Smooth muscle cell (in vitro differentiated cells): ENCODE results near the gene SLC22A16. TPM values are rescaled to one million over a fixed set of nuclear protein-coding genes. Genes with fewer than 3 reads are reported as not detected.

Experiments used
- DNase-seq: peaks from one replicate; lab custom pipeline; 2025; ENCODE audit not compliant: unreplicated experiment; lab: John Stamatoyannopoulos, UW
- H2AFZ ChIP-seq: fragments of 200-600 bp; sonication (generic); 2 replicates; pipeline ENCODE4 v1.6.0; 2016; ENCODE audit warnings: antibody characterized with exemption, low read depth, mild to moderate bottlenecking
- H3F3A ChIP-seq: fragments of 200-600 bp; sonication (generic); 2 replicates; pipeline ENCODE4 v1.6.0; 2017; ENCODE audit warnings: antibody characterized with exemption, low read depth
- H3K27ac ChIP-seq: fragments of 200-600 bp; sonication (generic); 2 replicates; pipeline ENCODE4 v1.5.1; 2016; ENCODE audit warnings: low read depth, mild to moderate bottlenecking
- H3K27me3 ChIP-seq: fragments of 200-600 bp; sonication (generic); 2 replicates; pipeline ENCODE4 v1.6.1; 2016; ENCODE audit warnings: low read depth, mild to moderate bottlenecking
- H3K36me3 ChIP-seq: fragments of 200-600 bp; sonication (generic); 2 replicates; pipeline ENCODE4 v1.5.1; 2016; ENCODE audit warnings: low read depth
- H3K4me1 ChIP-seq: fragments of 200-600 bp; sonication (generic); 2 replicates; pipeline ENCODE4 v1.5.1; 2016; ENCODE audit warnings: low read depth
- H3K4me2 ChIP-seq: fragments of 200-600 bp; sonication (generic); 2 replicates; pipeline ENCODE4 v1.6.0; 2016; ENCODE audit warnings: mild to moderate bottlenecking
- H3K4me3 ChIP-seq: fragments of 200-600 bp; sonication (generic); 2 replicates; pipeline ENCODE4 v1.5.1; 2016; ENCODE audit warnings: mild to moderate bottlenecking
- H3K79me2 ChIP-seq: fragments of 200-600 bp; sonication (generic); 2 replicates; pipeline ENCODE4 v1.6.0; 2016; ENCODE audit warnings: low read depth, mild to moderate bottlenecking
- H3K9ac ChIP-seq: fragments of 200-600 bp; sonication (generic); 2 replicates; pipeline ENCODE4 v1.6.0; 2016; ENCODE audit warnings: low read depth
- H3K9me3 ChIP-seq: fragments of 200-600 bp; sonication (generic); replicated peaks from 2 replicates; pipeline ENCODE4 v1.5.1; 2016; ENCODE audit warnings: low read depth
- H4K20me1 ChIP-seq: fragments of 200-600 bp; sonication (generic); 2 replicates; pipeline ENCODE4 v1.6.0; 2016; ENCODE audit warnings: low read depth
- CTCF ChIP-seq: fragments of 200-600 bp; sonication (generic); IDR thresholded peaks from 2 replicates; pipeline ENCODE4 v1.5.1; 2017; ENCODE audit warnings: borderline replicate concordance, mild to moderate bottlenecking, antibody characterized with exemption; ENCODE audit not compliant: insufficient read depth, poor library complexity, severe bottlenecking
- WGBS: methylation state at CpG from one replicate; pipeline ENCODE4 v1.1.7; 2016; ENCODE audit warnings: low lambda C conversion rate; 5-methylcytosine and 5-hydroxymethylcytosine counted together
- polyA plus RNA-seq: library from polyadenylated mRNA; unstranded; fragments of >200 nt; fragmentation: Nextera tagmentation; extraction: Ambion mirVana; gene quantifications from 2 replicates; pipeline ENCODE4 v1.2.1, GENCODE V29; 2016
- total RNA-seq: library from RNA; depleted of rRNA; stranded (reverse); fragments of >200 nt; gene quantifications from 2 replicates; pipeline ENCODE4 v1.2.3, GENCODE V29; 2014

SLC22A16 gene
- not detected in 2 replicates for total RNA-seq
- polyA plus RNA-seq = not detected in 2 replicates

GRCh38 chr6:110476046-110476849 lies at the start of gene SLC22A16:
TSS of gene SLC22A16 (minus strand) at chr6:110476613. CDS start at chr6:110476574, 39 bp downstream.
- no peaks in the 10 kb centered on the region for H3F3A ChIP-seq
- WGBS = 96% methylated on average over 62 of the region's 85 CpGs
- H3K4me3 ChIP-seq = no peak within 1 kb of the TSS
- H3K36me3 ChIP-seq = no peaks in the 10 kb centered on the region
- no peaks in the 10 kb centered on the region for H3K4me1 ChIP-seq
- H3K4me2 ChIP-seq = no peak within 1 kb of the TSS
- no peaks in the 10 kb centered on the region for H3K9me3 ChIP-seq
- H3K79me2 ChIP-seq = no peaks in the 10 kb centered on the region
- DNase-seq = no peak
- H3K27ac ChIP-seq = no peak within 1 kb of the TSS
- no peak within 1 kb of the TSS for H3K9ac ChIP-seq
- no peak for TF ChIP-seq CTCF
- H2AFZ ChIP-seq = no peak within 1 kb of the TSS
- H4K20me1 ChIP-seq = no peaks in the 10 kb centered on the region
- no peaks in the 10 kb centered on the region for H3K27me3 ChIP-seq

GRCh38 chr6:110525001-110525400 lies 48.6 kb upstream of the SLC22A16 start:
- Histone ChIP-seq H3K4me3 (no peak overlapping the region), H3K9me3 (no peaks in the 10 kb centered on the region), H3F3A (peaks cover 15% of the 10 kb centered on the region), H4K20me1 (no peaks in the 10 kb centered on the region), H3K4me1 (peaks cover 13% of the 10 kb centered on the region), H2AFZ (no peak overlapping the region), H3K27me3 (no peaks in the 10 kb centered on the region), H3K36me3 (no peaks in the 10 kb centered on the region), H3K27ac (no peak overlapping the region), H3K9ac (no peak overlapping the region), H3K79me2 (no peaks in the 10 kb centered on the region), H3K4me2 (no peak overlapping the region)
- no peak for DNase-seq
- TF ChIP-seq CTCF = no peak
- 72% methylated on average over 4 of the region's 4 CpGs for WGBS

GRCh38 chr6:110524305-110524704 lies 47.9 kb upstream of the SLC22A16 start:
- no peaks in the 10 kb centered on the region for H3K27me3 ChIP-seq
- no peak for TF ChIP-seq CTCF
- no peak overlapping the region for H3K4me3 ChIP-seq
- no peak overlapping the region for H3K27ac ChIP-seq
- H2AFZ ChIP-seq = peak overlapping the region; percentile 33
- H3K36me3 ChIP-seq = no peaks in the 10 kb centered on the region
- no peak for DNase-seq
- no peak overlapping the region for H3K9ac ChIP-seq
- H3K4me1 ChIP-seq = peaks cover 8% of the 10 kb centered on the region
- H3F3A ChIP-seq = peaks cover 8% of the 10 kb centered on the region
- H4K20me1 ChIP-seq = no peaks in the 10 kb centered on the region
- H3K4me2 ChIP-seq = no peak overlapping the region
- no peaks in the 10 kb centered on the region for H3K79me2 ChIP-seq
- no peaks in the 10 kb centered on the region for H3K9me3 ChIP-seq
- WGBS = 68% methylated on average over 2 of the region's 2 CpGs
